OCI-LY1 (cell line): ENCODE results near the gene DNLZ.

ENCODE experiments used
- CTCF ChIP-seq: fragments of 200-600 bp; sonication (generic), shearing (Covaris generic); IDR thresholded peaks from 2 replicates; pipeline ENCODE4 v1.5.1; 2017; ENCODE audit warnings: mild to moderate bottlenecking, antibody characterized with exemption, low read length, moderate library complexity, mixed read lengths
- EZH2 ChIP-seq: fragments of 200-600 bp; sonication (generic), shearing (Covaris generic); IDR thresholded peaks from 2 replicates; pipeline ENCODE4 v1.8.0; 2017; ENCODE audit warnings: borderline replicate concordance, mixed run types, mild to moderate bottlenecking, antibody characterized with exemption, low read length, moderate library complexity, mixed read lengths

GRCh38 chr9:136404801-136405136 is 41.2 kb upstream of the DNLZ start:
- no peak for TF ChIP-seq CTCF
- TF ChIP-seq EZH2: no peak
